ENCODE measurements around the gene FNDC3B.

FNDC3B gene

GRCh38 chr3:172167892-172168648 lies 128.7 kb downstream of the FNDC3B start:
- DNase-seq, result no peak
- H3K36me3 ChIP-seq (ENCODE audit: control insufficient read depth in 4 of 4, insufficient read depth in 4 of 4, low read length in 3 of 4), result peaks cover 0 to 16% (median 0%) of the 10 kb centered on the region in 4 experiments
- no peak overlapping the region for H3K4me3 ChIP-seq (ENCODE audit: control insufficient read depth in 1 of 7, extremely low read depth in 1 of 7, insufficient read depth in 4 of 7, low read depth in 2 of 7, low read length in 6 of 7)
- no peak overlapping the region for H3K27ac ChIP-seq (ENCODE audit: insufficient read depth in 1 of 2, low read depth in 1 of 2, low read length in 2 of 2, poor library complexity in 1 of 2, severe bottlenecking in 2 of 2)
- H3K27me3 ChIP-seq (replicated peaks in 2 of 5; ENCODE audit: control insufficient read depth in 4 of 5, insufficient read depth in 5 of 5, low read length in 4 of 5), result no peaks in the 10 kb centered on the region
- ChIA-PET CTCF (interaction anchor here (1.1 kb wide), 1 partner anchor 13 kb away, joined by 3 read pairs; no protein-coding TSS in a partner anchor), POLR2A (no interaction called here)
- WGBS (ENCODE audit: insufficient coverage), result 100% methylated on average over 1 of the region's 3 CpGs
- H3K9me3 ChIP-seq (ENCODE audit: control extremely low read depth in 1 of 5, control insufficient read depth in 4 of 5, insufficient read depth in 2 of 5, low read depth in 1 of 5, low read length in 4 of 5), result no peaks in the 10 kb centered on the region
- H3K4me1 ChIP-seq (ENCODE audit: control extremely low read depth in 1 of 4, control insufficient read depth in 4 of 4, insufficient read depth in 4 of 4, low read length in 3 of 4), result no peaks in the 10 kb centered on the region

DNA sequence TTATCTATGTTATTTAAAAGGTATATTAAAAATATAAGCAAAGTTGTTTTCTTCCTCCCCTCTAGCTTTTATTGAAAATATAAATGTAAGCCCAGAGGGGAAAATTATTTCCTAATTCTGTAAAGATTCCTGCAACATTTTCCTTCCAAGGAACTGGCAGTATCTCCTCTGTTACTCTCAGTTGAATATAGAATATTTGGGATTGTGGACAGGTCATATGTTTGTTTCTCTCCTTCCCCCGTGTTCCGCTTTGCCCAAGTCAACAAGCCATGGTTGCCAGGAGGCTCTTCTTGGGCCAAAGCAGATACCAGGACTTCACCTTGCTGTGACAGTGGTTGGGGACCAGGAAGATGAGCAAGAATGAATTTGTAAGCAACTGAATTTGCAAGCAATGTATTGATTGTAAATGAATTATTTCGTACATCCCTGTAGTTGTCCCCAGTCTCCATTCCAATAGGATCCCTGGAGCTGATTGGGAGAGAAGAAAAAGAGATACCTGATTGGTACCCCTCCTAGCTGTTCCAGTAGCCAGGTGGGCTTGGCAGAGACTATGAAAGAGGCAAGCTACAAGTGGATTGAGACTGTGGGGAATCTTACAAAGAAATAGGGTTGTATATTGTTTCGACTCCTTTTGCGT lies 130.8 kb downstream of the FNDC3B start:
- Histone ChIP-seq H3K4me1 (ENCODE audit: control extremely low read depth in 1 of 4, control insufficient read depth in 4 of 4, insufficient read depth in 4 of 4, low read length in 3 of 4) (peaks cover 0 to 4% (median under 1%) of the 10 kb centered on the region in 4 experiments), H3K4me3 (ENCODE audit: control insufficient read depth in 1 of 7, extremely low read depth in 1 of 7, insufficient read depth in 4 of 7, low read depth in 2 of 7, low read length in 6 of 7) (no peak overlapping the region), H3K9me3 (ENCODE audit: control extremely low read depth in 1 of 5, control insufficient read depth in 4 of 5, insufficient read depth in 2 of 5, low read depth in 1 of 5, low read length in 4 of 5) (no peaks in the 10 kb centered on the region), H3K36me3 (ENCODE audit: control insufficient read depth in 4 of 4, insufficient read depth in 4 of 4, low read length in 3 of 4) (peaks cover 0 to 16% (median 0%) of the 10 kb centered on the region in 4 experiments), H3K27me3 (replicated peaks in 2 of 5; ENCODE audit: control insufficient read depth in 4 of 5, insufficient read depth in 5 of 5, low read length in 4 of 5) (no peaks in the 10 kb centered on the region), H3K27ac (ENCODE audit: insufficient read depth in 1 of 2, low read depth in 1 of 2, low read length in 2 of 2, poor library complexity in 1 of 2, severe bottlenecking in 2 of 2) (no peak overlapping the region)
- DNase-seq, result no peak
- 88% methylated on average over 2 of the region's 5 CpGs for WGBS (ENCODE audit: insufficient coverage)
- ChIA-PET CTCF (interaction anchor here (1.4 kb wide), 2 partner anchors 12 to 85 kb away, joined by 3 to 4 read pairs; no protein-coding TSS in a partner anchor), POLR2A (interaction anchor here (0.6 kb wide), 1 partner anchor 17 kb away, joined by 3 read pairs; no protein-coding TSS in a partner anchor)

- Histone ChIP-seq H3K9me3 (ENCODE audit: control extremely low read depth in 1 of 5, control insufficient read depth in 4 of 5, insufficient read depth in 2 of 5, low read depth in 1 of 5, low read length in 4 of 5) (no peaks in the 10 kb centered on the region), H3K27me3 (replicated peaks in 2 of 5; ENCODE audit: control insufficient read depth in 4 of 5, insufficient read depth in 5 of 5, low read length in 4 of 5) (no peaks in the 10 kb centered on the region), H3K27ac (ENCODE audit: insufficient read depth in 1 of 2, low read depth in 1 of 2, low read length in 2 of 2, poor library complexity in 1 of 2, severe bottlenecking in 2 of 2) (no peak overlapping the region), H3K4me1 (ENCODE audit: control extremely low read depth in 1 of 4, control insufficient read depth in 4 of 4, insufficient read depth in 4 of 4, low read length in 3 of 4) (peaks cover 0 to 5% (median under 1%) of the 10 kb centered on the region in 4 experiments), H3K4me3 (ENCODE audit: control insufficient read depth in 1 of 7, extremely low read depth in 1 of 7, insufficient read depth in 4 of 7, low read depth in 2 of 7, low read length in 6 of 7) (no peak overlapping the region), H3K36me3 (ENCODE audit: control insufficient read depth in 4 of 4, insufficient read depth in 4 of 4, low read length in 3 of 4) (peaks cover 0 to 17% (median 0%) of the 10 kb centered on the region in 4 experiments)
- POLR2A ChIA-PET, result interaction anchor here (0.6 kb wide), 1 partner anchor 10 kb away, joined by 3 read pairs; no protein-coding TSS in a partner anchor
- DNase-seq, result no peak
- CTCF ChIA-PET, result interaction anchor here (1.4 kb wide), 2 partner anchors 11 to 84 kb away, joined by 3 to 4 read pairs; no protein-coding TSS in a partner anchor
Measured at GRCh38 chr3:172170841-172171240, 131.5 kb downstream of the FNDC3B start.

DNA sequence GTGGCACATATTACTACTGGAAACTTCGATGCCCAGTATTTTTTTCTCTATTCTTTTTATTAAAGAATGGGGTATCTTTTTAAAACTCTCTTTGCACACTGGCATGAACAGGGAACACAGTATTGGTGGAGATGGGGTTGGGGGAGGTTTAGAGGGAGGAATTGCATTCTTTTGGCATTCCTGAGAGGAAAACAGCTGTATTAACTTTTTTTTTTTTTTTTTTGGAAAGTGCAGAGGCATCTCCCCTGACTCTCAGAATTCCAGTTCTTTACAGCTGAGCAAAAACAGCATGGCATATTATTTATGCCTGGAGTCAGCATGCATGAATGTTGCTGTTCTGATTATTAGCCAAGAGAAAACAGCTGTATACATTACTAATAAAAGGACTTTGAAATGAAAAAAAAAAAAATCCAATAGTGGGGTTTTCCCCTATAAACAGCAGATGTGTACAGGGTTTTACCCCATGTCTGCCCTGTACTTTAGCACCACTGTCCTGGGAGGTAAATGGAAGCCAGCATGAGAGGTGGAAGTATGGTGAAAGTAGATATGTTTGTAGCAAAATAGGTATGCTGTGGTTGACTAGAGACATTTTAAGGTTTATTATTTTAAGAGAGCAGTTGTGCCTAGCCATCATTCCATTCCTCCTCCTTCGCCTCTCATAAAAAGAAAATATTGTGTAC lies 132.2 kb downstream of the FNDC3B start:
- ChIA-PET POLR2A (interaction anchor here (0.5 to 0.6 kb wide), 2 partner anchors 9 to 63 kb away, joined by 3 to 4 read pairs; no protein-coding TSS in a partner anchor), CTCF (no interaction called here)
- Histone ChIP-seq H3K4me1 (ENCODE audit: control extremely low read depth in 1 of 4, control insufficient read depth in 4 of 4, insufficient read depth in 4 of 4, low read length in 3 of 4) (peaks cover 0 to 6% (median 3%) of the 10 kb centered on the region in 4 experiments), H3K36me3 (ENCODE audit: control insufficient read depth in 4 of 4, insufficient read depth in 4 of 4, low read length in 3 of 4) (peaks cover 0 to 19% (median 0%) of the 10 kb centered on the region in 4 experiments), H3K9me3 (ENCODE audit: control extremely low read depth in 1 of 5, control insufficient read depth in 4 of 5, insufficient read depth in 2 of 5, low read depth in 1 of 5, low read length in 4 of 5) (no peaks in the 10 kb centered on the region), H3K27me3 (replicated peaks in 2 of 5; ENCODE audit: control insufficient read depth in 4 of 5, insufficient read depth in 5 of 5, low read length in 4 of 5) (no peaks in the 10 kb centered on the region), H3K4me3 (ENCODE audit: control insufficient read depth in 1 of 7, extremely low read depth in 1 of 7, insufficient read depth in 4 of 7, low read depth in 2 of 7, low read length in 6 of 7) (no peak overlapping the region), H3K27ac (ENCODE audit: insufficient read depth in 1 of 2, low read depth in 1 of 2, low read length in 2 of 2, poor library complexity in 1 of 2, severe bottlenecking in 2 of 2) (no peak overlapping the region)
- DNase-seq, result no peak
- WGBS (ENCODE audit: insufficient coverage), result no CpG with 5 or more reads among the region's 2 CpGs

GRCh38 chr3:172173316-172174254 lies 134.2 kb downstream of the FNDC3B start:
- H3K36me3 ChIP-seq (ENCODE audit: control insufficient read depth in 4 of 4, insufficient read depth in 4 of 4, low read length in 3 of 4), result peaks cover 0 to 24% (median 2%) of the 10 kb centered on the region in 4 experiments
- H3K27me3 ChIP-seq (replicated peaks in 2 of 5; ENCODE audit: control insufficient read depth in 4 of 5, insufficient read depth in 5 of 5, low read length in 4 of 5), result no peaks in the 10 kb centered on the region
- no peak overlapping the region for H3K4me3 ChIP-seq (ENCODE audit: control insufficient read depth in 1 of 7, extremely low read depth in 1 of 7, insufficient read depth in 4 of 7, low read depth in 2 of 7, low read length in 6 of 7)
- no peak overlapping the region for H3K27ac ChIP-seq (ENCODE audit: insufficient read depth in 1 of 2, low read depth in 1 of 2, low read length in 2 of 2, poor library complexity in 1 of 2, severe bottlenecking in 2 of 2)
- H3K9me3 ChIP-seq (ENCODE audit: control extremely low read depth in 1 of 5, control insufficient read depth in 4 of 5, insufficient read depth in 2 of 5, low read depth in 1 of 5, low read length in 4 of 5), result no peaks in the 10 kb centered on the region
- ChIA-PET POLR2A (no interaction called here), CTCF (no interaction called here)
- peaks cover 0 to 8% (median 3%) of the 10 kb centered on the region in 4 experiments for H3K4me1 ChIP-seq (ENCODE audit: control extremely low read depth in 1 of 4, control insufficient read depth in 4 of 4, insufficient read depth in 4 of 4, low read length in 3 of 4)
- WGBS (ENCODE audit: insufficient coverage), result 90% methylated on average over 10 of the region's 13 CpGs
- DNase-seq, result no peak

DNA sequence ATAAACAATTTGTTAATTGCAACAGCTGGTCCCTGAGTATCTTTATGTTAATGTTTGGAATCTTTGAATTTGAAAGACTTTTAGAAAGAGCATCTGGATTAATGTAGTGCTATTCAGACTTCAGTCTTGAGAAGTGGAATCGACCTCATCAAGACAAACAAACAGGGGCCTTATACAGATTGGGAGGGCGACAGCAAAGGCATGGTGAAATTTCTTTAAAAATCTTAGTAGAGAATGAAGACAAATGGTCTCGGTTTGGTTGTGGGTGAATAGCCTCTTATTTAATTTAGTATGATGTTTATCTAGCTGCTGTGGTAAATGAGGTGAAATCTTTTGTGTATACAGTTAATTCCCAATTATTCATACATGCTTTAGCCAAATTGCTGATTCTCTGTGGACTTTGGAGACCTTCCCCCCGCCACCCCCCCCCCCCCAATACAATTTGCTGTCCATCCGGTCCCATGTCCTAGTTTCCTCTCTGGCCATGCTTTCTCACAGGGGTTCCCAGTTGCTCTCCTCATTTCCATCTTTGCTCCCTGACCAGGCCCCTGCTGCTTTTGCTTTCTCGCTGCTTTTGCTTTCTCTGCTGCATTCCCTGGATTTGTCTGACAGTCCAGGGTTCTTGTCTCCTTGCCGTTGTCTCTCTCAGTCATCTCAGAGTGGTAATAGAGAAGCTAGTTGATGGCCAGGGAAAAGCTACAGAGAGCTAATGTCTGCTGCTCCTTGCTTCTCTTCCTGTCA lies 135.3 kb downstream of the FNDC3B start:
- Histone ChIP-seq H3K27me3 (replicated peaks in 2 of 5; ENCODE audit: control insufficient read depth in 4 of 5, insufficient read depth in 5 of 5, low read length in 4 of 5) (no peaks in the 10 kb centered on the region), H3K27ac (ENCODE audit: insufficient read depth in 1 of 2, low read depth in 1 of 2, low read length in 2 of 2, poor library complexity in 1 of 2, severe bottlenecking in 2 of 2) (no peak overlapping the region), H3K9me3 (ENCODE audit: control extremely low read depth in 1 of 5, control insufficient read depth in 4 of 5, insufficient read depth in 2 of 5, low read depth in 1 of 5, low read length in 4 of 5) (no peaks in the 10 kb centered on the region), H3K36me3 (ENCODE audit: control insufficient read depth in 4 of 4, insufficient read depth in 4 of 4, low read length in 3 of 4) (peaks cover 0 to 24% (median 2%) of the 10 kb centered on the region in 4 experiments), H3K4me3 (ENCODE audit: control insufficient read depth in 1 of 7, extremely low read depth in 1 of 7, insufficient read depth in 4 of 7, low read depth in 2 of 7, low read length in 6 of 7) (no peak overlapping the region), H3K4me1 (ENCODE audit: control extremely low read depth in 1 of 4, control insufficient read depth in 4 of 4, insufficient read depth in 4 of 4, low read length in 3 of 4) (peaks cover 0 to 8% (median 3%) of the 10 kb centered on the region in 4 experiments)
- DNase-seq, result no peak
- WGBS (ENCODE audit: insufficient coverage), result 100% methylated on average over 2 of the region's 7 CpGs
- POLR2A ChIA-PET, result no interaction called here
- CTCF ChIA-PET, result no interaction called here
